HG03432 (cell line): Measurements from ENCODE around the gene GFER.
"Not testable (repeated sequence)": the region's sequence is repeated elsewhere in the genome, so short reads cannot be mapped to it uniquely, and the experiment has no call there.

Experiments
- ATAC-seq: cut with Tn5 transposase; IDR thresholded peaks from one replicate; pipeline ENCODE4 v1.9.1; 2021; ENCODE audit warnings: mild to moderate bottlenecking, moderate library complexity; ENCODE audit not compliant: unreplicated experiment

The GFER gene

GRCh38 chr16:1957434-1958142, 26.4 kb upstream of the GFER start:
- ATAC-seq, result not testable (repeated sequence)

DNA sequence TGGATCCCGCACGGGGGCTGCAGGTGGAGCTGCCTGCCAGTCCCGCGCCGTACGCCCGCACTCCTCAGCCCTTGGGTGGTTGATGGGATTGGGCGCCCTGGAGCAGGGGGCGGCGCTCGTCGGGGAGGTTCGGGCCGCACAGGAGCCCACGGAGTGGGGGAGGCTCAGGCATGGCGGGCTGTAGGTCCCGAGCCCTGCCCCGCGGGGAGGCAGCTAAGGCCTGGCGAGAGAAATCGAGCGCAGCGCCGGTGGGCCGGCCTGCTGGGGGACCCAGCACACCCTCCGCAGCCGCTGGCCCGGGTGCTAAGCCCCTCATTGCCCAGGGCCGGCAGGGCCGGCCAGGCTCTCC, 25.9 kb upstream of the GFER start:
- ATAC-seq, result not testable (repeated sequence)

- ATAC-seq, result no peak
These were observed 25.2 kb upstream of the GFER start for GRCh38 chr16:1958715-1959268.

DNA sequence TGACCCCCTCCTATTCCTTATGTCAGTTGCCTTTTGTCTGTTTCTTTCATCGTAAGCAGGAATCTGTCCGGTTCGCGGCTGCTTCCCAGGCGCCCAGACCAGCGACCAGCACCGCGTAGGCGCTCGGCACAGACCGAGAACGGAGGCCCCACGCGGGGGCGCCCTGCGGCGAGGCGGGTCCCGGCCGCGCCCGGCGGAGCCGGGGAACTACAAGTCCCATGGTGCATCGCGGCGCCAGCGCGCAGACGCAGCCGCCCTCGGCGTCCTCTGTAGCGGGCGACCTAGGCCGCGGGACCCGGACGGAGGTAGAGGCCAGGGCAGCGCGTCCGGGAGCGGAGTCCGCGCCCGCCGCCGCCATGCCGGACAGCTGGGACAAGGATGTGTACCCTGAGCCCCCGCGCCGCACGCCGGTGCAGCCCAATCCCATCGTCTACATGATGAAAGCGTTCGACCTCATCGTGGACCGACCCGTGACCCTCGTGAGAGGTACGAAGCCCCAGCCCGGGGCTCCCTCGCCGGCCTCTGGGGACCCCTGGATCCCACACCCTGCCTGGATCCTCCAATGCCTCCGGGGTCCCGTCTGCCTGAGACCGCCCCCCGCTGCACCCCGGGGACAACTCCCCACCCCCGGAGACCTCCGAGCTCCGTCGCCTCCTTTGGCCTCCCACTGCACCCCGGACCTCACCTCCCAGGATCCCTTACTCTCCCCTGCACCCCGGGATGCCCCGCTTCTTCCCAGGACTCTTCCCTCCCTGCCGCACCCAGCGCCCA, 24.5 kb upstream of the GFER start, which contains the start of gene NDUFB10:
Gene NDUFB10 (plus strand): TSS at position 270 of the 771 bp plus-strand sequence. CDS start 87 bp downstream, at position 357.
- peak; percentile 75 for ATAC-seq

DNA sequence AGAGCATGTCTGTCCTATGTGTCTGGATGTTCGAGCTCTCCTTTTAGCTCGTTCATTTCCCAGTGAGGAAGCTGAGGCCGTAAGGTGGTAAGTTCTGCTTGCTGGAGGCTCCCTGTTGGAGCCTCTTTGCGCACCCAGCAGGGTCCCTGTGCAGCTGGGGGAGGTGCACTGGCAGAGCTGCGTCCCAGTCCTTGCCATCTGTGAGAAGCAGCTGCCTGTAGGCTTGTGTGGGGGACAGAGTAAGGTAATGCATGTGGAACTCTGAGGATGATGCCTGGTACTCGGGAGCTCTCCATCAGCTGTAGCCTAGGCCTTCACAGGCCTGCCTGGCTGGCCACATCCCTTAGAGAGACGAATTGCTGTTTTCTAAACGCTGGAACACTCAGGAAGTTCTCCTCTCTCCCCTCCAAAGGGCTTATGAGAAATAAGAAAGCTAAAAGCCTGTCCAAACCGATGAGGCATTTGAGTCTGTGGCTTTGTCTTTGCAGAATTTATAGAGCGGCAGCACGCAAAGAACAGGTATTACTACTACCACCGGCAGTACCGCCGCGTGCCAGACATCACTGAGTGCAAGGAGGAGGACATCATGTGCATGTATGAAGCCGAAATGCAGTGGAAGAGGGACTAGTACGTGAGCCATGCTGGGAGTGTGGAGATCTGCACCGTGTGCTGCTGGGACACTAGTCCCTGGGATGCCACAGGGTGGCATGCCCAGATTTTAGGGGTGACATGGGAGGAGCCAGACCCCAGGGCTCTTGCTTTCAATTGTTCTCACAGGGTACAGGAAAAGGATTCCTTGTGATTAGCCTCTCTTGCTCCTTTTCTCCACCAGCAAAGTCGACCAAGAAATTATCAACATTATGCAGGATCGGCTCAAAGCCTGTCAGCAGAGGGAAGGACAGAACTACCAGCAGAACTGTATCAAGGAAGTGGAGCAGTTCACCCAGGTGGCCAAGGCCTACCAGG, 23.0 kb upstream of the GFER start:
- ATAC-seq, result no peak

DNA sequence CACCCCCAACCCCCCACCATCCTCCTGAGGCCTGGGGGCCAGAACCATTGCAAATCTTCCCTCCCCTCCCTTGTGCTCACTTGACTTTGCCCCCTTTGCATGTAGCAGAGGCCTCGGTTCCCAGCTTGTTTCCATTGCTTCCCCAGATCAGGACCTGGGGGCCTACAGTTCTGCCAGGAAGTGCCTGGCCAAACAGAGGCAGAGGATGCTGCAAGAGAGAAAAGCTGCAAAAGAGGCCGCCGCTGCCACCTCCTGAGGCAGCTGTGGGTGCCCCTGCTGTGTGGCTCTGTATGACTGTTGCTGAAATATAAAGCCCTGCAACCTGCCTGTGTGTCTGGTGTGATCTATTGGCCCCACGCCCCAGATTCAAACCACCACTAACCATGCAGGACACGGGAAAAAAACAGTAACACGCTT, 22.3 kb upstream of the GFER start:
- no peak for ATAC-seq

DNA sequence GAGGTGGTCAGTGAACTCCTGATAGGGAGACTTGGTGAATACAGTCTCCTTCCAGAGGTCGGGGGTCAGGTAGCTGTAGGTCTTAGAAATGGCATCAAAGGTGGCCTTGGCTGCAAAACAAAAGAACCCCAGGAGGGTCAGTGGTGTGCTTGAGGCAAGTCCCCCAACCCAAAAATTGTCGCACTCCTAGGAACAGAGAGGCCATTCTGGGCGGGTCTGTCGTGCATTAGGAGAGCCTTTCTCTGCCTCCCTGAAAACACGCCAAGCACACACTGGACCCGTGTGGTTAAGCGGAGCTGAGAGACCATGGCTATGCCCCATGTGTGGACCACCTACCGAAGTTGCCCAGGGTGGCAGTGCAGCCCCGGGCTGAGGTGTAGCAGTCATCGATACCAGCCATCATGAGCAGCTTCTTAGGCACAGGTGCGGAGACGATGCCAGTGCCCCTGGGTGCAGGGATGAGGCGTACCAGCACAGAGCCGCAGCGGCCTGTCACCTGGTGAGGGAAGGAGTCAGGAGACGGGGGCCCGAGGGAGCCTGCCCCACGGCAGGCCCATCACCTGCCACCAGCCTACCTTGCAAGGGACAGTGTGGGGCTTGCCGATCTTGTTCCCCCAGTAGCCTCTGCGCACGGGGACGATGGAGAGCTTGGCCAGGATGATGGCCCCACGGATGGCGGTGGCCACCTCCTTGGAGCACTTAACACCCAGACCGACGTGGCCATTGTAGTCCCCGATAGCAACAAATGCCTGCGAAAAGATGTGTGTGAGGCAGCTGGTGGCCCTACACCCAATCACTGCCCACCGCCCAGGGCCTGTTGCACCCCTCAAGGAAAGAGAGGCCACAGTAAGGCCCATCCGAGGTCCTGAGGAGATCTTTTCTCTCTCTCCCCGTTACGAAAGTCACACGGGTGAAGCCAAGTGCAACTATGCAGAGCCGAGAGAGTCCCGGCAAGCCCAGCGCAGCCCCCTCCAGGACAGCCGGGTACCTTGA, 21.5 kb upstream of the GFER start:
- ATAC-seq, result not testable (repeated sequence)

- peak; percentile 8 for ATAC-seq
These were observed 20.0 kb upstream of the GFER start for GRCh38 chr16:1963806-1964505.

DNA sequence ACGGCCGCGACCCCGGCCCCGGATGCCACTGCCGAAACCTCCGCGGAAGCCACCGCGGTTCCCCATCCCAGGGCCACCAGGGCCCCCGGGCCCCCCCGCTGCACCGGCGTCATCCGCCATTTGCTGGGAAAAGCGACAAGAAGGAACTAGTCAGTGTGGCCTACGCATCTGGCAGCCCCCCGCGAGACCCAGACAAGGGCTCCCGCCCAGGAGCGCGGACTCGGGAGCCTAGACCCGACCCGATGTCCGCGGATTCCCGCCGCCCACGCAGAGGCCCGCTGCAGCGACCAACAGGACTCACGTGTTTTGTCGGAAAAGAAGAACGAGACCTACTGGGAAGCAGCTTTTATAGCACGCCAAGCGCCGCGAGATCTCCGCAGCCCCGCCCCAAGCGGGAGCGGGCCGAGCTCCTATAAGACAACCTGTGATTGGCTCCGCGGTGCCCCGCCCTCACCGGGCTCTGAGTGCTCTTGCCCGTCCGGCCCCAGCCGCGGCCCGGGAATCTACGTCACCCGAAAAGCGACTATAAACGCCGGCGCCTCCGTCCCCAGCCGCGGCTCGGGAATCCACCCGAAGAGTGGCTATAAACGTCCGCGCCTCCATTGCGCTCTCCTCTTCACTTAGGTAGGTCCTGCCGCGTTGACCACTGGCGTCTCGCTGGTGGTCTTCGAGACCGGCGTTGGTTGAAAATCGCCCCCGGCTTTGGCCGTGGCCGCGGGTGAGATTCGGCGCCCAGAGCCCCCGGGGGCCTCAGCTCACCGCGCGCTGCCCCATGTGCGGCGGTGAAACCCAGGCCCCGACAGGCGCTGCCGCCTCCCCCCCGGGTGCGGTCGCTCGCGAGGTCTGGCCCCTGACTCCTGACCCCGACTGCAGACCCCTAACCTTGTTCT, 19.2 kb upstream of the GFER start, which contains the start of gene RPS2:
Gene RPS2 (minus strand): TSS at position 321 of the 890 bp plus-strand sequence. CDS start 201 bp downstream, at position 120.
- peak; percentile 82 for ATAC-seq

GRCh38 chr16:1965396-1966001, 18.5 kb upstream of the GFER start:
- ATAC-seq, result no peak

- ATAC-seq, result no peak
These were observed 17.5 kb upstream of the GFER start, which contains the start of gene RNF151 for GRCh38 chr16:1966460-1966859. Gene RNF151 (plus strand): TSS chr16:1966856. CDS start chr16:1966882, 26 bp downstream.

- no peak for ATAC-seq
These were observed 15.6 kb upstream of the GFER start for GRCh38 chr16:1968146-1968953.

DNA sequence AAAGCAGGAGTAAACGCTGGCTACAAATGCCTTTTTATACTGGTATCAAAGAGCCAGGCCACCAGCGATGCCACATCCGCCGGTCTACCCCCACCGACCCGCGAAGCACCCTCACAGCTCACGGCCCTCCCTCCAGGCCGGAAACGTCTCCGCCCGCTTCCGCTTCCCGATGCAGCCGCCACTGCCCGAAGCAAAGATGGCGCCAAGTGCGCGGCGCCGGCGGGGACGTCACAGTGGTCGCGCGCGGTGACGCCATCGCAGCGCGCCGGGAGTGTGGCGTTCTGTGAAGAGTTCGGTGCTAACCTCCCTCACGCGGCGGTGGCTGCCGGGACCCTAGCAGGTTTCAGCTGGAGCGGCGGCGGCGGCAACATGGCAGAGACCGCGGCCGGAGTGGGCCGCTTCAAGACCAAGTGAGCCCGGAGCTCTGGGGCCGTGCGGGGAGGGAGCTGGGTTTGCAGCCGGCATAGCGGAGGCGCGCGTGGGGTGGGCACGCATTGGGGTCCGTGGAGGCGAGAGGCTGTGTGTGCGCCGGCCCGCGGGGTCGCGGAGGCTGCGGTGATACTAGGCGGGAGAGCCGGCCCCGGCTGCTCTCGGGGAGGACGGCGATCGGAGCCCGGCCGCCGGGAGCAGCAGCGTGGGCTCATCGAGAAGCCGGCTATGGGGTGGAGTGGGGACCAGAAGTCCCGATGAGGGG, 12.1 kb upstream of the GFER start, which contains the start of gene TBL3:
Gene TBL3 (plus strand): TSS at position 258 of the 694 bp plus-strand sequence. CDS start 112 bp downstream, at position 370.
- peak; percentile 77 for ATAC-seq

DNA sequence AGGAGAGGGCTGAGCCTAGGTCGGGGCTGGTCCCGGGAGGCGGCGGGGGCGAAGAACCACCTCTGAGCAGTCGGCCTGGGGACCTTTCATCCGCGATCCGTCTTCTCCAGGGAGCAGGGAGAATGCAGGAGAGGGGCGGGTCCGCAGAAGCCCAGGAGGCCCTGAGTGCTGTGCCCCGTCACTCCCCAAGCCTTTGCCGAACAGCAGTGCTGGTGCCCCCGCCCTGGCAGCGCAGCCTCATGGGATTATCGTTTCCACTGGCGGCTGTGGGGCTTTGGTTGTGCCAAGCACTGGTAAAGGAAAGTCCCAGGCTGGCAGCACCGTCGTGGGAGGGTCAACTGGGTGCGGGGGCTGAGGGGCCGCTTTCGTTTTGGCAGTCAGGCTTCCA, 11.5 kb upstream of the GFER start:
- no peak for ATAC-seq

GRCh38 chr16:1973461-1974156, 10.4 kb upstream of the GFER start:
- ATAC-seq, result no peak
